DOHH2 (cell line): ENCODE data around the gene ANKRD40CL.
A peak's percentile ranks its signal among the peaks of the same experiment; 100 is the strongest.

ENCODE experiments used
- H3F3A ChIP-seq: fragments of 200-600 bp; sonication (generic), shearing (Covaris generic); 2 replicates; pipeline ENCODE4 v1.6.0; 2016; ENCODE audit warnings: antibody characterized with exemption, mild to moderate bottlenecking; ENCODE audit not compliant: control insufficient read depth, insufficient read depth
- H3K27ac ChIP-seq: fragments of 200-600 bp; sonication (generic); 2 replicates; pipeline ENCODE4 v1.5.1; 2014; ENCODE audit warnings: low read depth, mild to moderate bottlenecking, low read length, moderate library complexity
- H3K27me3 ChIP-seq: fragments of 200-600 bp; sonication (generic); 2 replicates; pipeline ENCODE4 v1.6.1; 2014; ENCODE audit warnings: mild to moderate bottlenecking, low read length, mixed read lengths; ENCODE audit not compliant: control insufficient read depth
- H3K36me3 ChIP-seq: fragments of 200-600 bp; sonication (generic); 2 replicates; pipeline ENCODE4 v1.6.1; 2014; ENCODE audit warnings: mild to moderate bottlenecking, low read length, moderate library complexity, mixed read lengths; ENCODE audit not compliant: control insufficient read depth
- H3K4me1 ChIP-seq: fragments of 200-600 bp; sonication (generic); 2 replicates; pipeline ENCODE4 v1.6.1; 2014; ENCODE audit warnings: mild to moderate bottlenecking, low read length, mixed read lengths; ENCODE audit not compliant: control insufficient read depth
- H3K4me2 ChIP-seq: fragments of 200-600 bp; sonication (generic); 2 replicates; pipeline ENCODE4 v1.6.0; 2014; ENCODE audit warnings: mild to moderate bottlenecking, low read length, moderate library complexity
- H3K4me3 ChIP-seq: fragments of 200-600 bp; sonication (generic); 2 replicates; pipeline ENCODE4 v1.5.1; 2014; ENCODE audit warnings: mild to moderate bottlenecking, low read length, mixed read lengths
- H3K79me2 ChIP-seq: fragments of 200-600 bp; sonication (generic); 2 replicates; pipeline ENCODE4 v1.6.1; 2014; ENCODE audit warnings: mild to moderate bottlenecking, low read length, mixed read lengths; ENCODE audit not compliant: control insufficient read depth
- H3K9me2 ChIP-seq: fragments of 200-600 bp; sonication (generic); replicated peaks from 2 replicates; pipeline ENCODE4 v1.6.1; 2014; ENCODE audit warnings: mild to moderate bottlenecking, low read length, mixed read lengths; ENCODE audit not compliant: control insufficient read depth
- H3K9me3 ChIP-seq: fragments of 200-600 bp; sonication (generic); 2 replicates; pipeline ENCODE4 v1.6.1; 2014; ENCODE audit warnings: antibody characterized with exemption, low read length, mixed read lengths; ENCODE audit not compliant: control insufficient read depth, insufficient read depth
- H4K20me1 ChIP-seq: fragments of 200-600 bp; sonication (generic); 2 replicates; pipeline ENCODE4 v1.6.0; 2014; ENCODE audit warnings: low read depth, mild to moderate bottlenecking, antibody characterized with exemption, low read length, moderate library complexity; ENCODE audit not compliant: control insufficient read depth, insufficient read depth
- EZH2phosphoT487 ChIP-seq: fragments of 200-600 bp; sonication (generic); IDR thresholded peaks from 2 replicates; pipeline ENCODE4 v1.6.1; 2017; ENCODE audit warnings: borderline replicate concordance, mild to moderate bottlenecking, antibody characterized with exemption, low read length, moderate library complexity, mixed read lengths
- TF ChIP-seq, protein P1 (sequence below): fragments of 200-600 bp; sonication (generic); IDR thresholded peaks from one replicate; pipeline ENCODE4 v1.5.1; 2014; ENCODE audit warnings: antibody characterized with exemption, mild to moderate bottlenecking, low read depth, low read length; ENCODE audit not compliant: poor library complexity, severe bottlenecking

ANKRD40CL gene

DNA sequence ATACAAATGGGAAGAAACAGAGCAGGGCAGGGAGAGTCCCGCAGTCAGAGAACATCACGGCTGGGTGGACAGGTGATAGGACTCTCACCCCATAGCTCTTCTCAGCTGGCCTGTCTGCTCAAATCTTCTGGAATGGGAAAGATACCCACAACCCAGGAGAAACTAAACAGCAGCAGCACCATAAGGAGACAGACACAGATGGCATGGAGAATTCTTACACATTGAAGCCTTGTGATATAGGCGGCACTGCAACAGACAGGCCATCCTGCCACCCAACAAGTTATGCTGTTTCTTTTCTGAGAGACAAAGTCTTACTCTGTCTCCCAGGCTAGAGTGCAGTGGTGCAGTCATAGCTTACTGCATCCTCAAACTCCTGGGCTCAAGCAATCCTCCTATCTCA, 8.6 kb upstream of the ANKRD40CL start:
- H3K4me1 ChIP-seq, result peaks cover 7% of the 10 kb centered on the region

DNA sequence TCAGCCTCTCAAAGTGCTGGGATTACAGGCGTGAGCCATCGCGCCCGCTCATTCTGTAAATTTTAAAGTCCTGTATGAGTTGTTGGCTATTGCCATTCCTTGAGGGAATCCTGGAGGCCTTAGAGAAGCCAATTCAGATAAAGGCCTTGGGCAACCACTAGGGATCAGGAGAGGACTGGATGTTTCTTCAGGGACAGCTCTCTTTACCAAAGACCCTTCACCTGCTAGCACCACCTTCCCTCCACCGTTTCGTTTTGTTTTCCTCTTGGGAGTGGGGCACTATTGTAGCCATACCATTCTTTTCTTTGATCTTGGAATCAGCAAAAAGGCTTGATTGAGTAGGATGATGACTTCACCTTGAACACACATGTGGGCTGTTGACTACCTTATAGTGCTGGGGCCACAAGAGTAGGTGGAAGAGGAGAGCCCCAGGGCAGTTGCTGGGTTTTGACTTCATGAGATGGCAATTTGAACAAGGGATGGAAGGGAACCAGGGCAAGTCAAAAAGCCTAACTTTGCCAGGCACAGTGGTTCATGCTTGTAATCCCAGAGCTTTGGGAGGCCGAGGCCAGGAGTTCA, 7.0 kb upstream of the ANKRD40CL start:
- no peaks in the 10 kb centered on the region for H3K36me3 ChIP-seq
- no peaks in the 10 kb centered on the region for H3K79me2 ChIP-seq
- no peak for TF ChIP-seq EZH2phosphoT487
- TF ChIP-seq, protein P1, sequence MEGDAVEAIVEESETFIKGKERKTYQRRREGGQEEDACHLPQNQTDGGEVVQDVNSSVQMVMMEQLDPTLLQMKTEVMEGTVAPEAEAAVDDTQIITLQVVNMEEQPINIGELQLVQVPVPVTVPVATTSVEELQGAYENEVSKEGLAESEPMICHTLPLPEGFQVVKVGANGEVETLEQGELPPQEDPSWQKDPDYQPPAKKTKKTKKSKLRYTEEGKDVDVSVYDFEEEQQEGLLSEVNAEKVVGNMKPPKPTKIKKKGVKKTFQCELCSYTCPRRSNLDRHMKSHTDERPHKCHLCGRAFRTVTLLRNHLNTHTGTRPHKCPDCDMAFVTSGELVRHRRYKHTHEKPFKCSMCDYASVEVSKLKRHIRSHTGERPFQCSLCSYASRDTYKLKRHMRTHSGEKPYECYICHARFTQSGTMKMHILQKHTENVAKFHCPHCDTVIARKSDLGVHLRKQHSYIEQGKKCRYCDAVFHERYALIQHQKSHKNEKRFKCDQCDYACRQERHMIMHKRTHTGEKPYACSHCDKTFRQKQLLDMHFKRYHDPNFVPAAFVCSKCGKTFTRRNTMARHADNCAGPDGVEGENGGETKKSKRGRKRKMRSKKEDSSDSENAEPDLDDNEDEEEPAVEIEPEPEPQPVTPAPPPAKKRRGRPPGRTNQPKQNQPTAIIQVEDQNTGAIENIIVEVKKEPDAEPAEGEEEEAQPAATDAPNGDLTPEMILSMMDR, result no peak
- peaks cover 7% of the 10 kb centered on the region for H3K4me1 ChIP-seq
- no peak overlapping the region for H3K27ac ChIP-seq
- no peak overlapping the region for H3K4me3 ChIP-seq
- H3F3A ChIP-seq, result no peaks in the 10 kb centered on the region
- H3K4me2 ChIP-seq, result no peak overlapping the region
- no peaks in the 10 kb centered on the region for H3K9me3 ChIP-seq
- H3K27me3 ChIP-seq, result no peaks in the 10 kb centered on the region
- H4K20me1 ChIP-seq, result no peaks in the 10 kb centered on the region
- H3K9me2 ChIP-seq, result no peaks in the 10 kb centered on the region

More for the DNA sequence above, 8.6 kb upstream of the ANKRD40CL start:
- no peaks in the 10 kb centered on the region for H3K27me3 ChIP-seq
- H3K9me3 ChIP-seq, result no peaks in the 10 kb centered on the region
- no peaks in the 10 kb centered on the region for H3F3A ChIP-seq
- no peaks in the 10 kb centered on the region for H3K36me3 ChIP-seq
- H3K4me2 ChIP-seq, result no peak overlapping the region
- H3K79me2 ChIP-seq, result no peaks in the 10 kb centered on the region
- no peak for TF ChIP-seq EZH2phosphoT487
- TF ChIP-seq, protein P1, result no peak
- H3K9me2 ChIP-seq, result no peaks in the 10 kb centered on the region
- no peak overlapping the region for H3K27ac ChIP-seq
- no peaks in the 10 kb centered on the region for H4K20me1 ChIP-seq
- no peak overlapping the region for H3K4me3 ChIP-seq

DNA sequence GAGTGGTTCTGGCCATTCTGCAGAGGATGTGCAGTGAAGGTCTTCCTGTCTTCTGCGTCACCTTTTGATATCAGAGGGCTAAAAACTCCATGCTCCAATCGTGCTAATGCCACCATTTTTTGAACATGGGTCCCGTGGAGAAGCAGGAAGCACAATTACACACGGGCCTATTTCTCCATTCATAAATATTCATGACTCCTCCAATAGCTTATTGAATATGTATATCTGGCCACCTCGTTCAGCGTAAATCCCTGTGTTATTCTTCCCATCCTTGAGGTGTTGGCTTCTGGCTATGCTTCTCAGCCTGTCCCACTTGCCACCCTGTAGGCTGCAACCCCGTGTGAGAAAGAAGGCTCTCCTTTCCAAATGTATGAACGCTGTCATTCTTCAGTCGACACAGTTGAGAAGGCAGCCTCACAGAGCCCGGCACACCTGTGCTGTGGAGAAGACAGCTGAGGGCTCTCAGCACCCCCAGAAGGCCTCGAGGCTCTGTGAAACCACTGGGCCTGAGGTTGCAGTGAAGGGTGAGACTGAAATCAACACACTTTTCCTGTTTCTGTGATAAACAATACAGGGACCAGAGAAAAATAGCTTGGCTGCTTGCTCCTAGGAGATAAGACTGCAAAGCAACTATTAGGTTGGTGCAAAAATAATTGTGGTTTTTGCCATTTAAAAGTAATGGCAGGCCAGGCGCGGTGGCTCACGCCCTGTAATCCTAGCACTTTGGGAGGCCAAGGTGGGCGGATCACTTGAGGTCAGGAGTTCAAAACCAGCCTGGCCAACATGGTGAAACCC, 4.9 kb upstream of the ANKRD40CL start:
- Histone ChIP-seq H3K27me3 (no peaks in the 10 kb centered on the region), H3F3A (no peaks in the 10 kb centered on the region), H3K4me1 (peaks cover 7% of the 10 kb centered on the region), H3K79me2 (no peaks in the 10 kb centered on the region), H3K4me2 (0 out of 2 replicates have a peak overlapping the region, but pooled peaks have one; percentile 17), H3K9me2 (no peaks in the 10 kb centered on the region), H3K4me3 (no peak overlapping the region), H3K36me3 (no peaks in the 10 kb centered on the region), H4K20me1 (no peaks in the 10 kb centered on the region), H3K27ac (no peak overlapping the region), H3K9me3 (no peaks in the 10 kb centered on the region)
- TF ChIP-seq, protein P1, result no peak
- no peak for TF ChIP-seq EZH2phosphoT487
